MCF 10A (cell line): ENCODE results near the gene THRB. TPM values are rescaled to one million over a fixed set of nuclear protein-coding genes. Genes with fewer than 3 reads are reported as not detected.

Experiments used
- BruUV-seq: library from RNA; stranded (reverse); fragments of 400-500 nt; replicated peaks from 2 replicates; lab custom pipeline; 2021; lab: Mats Ljungman, UMichigan
- CTCF ChIA-PET: fragments of 300-600 bp; sonication (Branson Sonifier 250); formaldehyde crosslinking; extraction: SDS; loops from one replicate; lab custom pipeline; 2021; ENCODE audit warnings: antibody characterized with exemption, inconsistent platforms; lab: Yijun Ruan, JAX
- POLR2A ChIA-PET: fragments of 300-600, 350-650 bp; sonication (Branson Sonifier 250); formaldehyde crosslinking; extraction: SDS; loops from one replicate; lab custom pipeline; 2020; ENCODE audit warnings: antibody characterized with exemption, inconsistent platforms; lab: Yijun Ruan, JAX
- DNase-seq: peaks from one replicate; pipeline ENCODE4 v3.0.0-alpha.2; 2018; ENCODE audit not compliant: unreplicated experiment
- H3K27ac Mint-ChIP-seq: one replicate; pipeline ENCODE4 v1.8.0; 2022; ENCODE audit warnings: mild to moderate bottlenecking, low read depth, mixed read lengths; ENCODE audit not compliant: unreplicated experiment
- H3K27me3 Mint-ChIP-seq: one replicate; pipeline ENCODE4 v1.8.0; 2022; ENCODE audit warnings: mixed read lengths; ENCODE audit not compliant: insufficient read depth, unreplicated experiment
- H3K36me3 Mint-ChIP-seq: one replicate; pipeline ENCODE4 v1.8.0; 2022; ENCODE audit warnings: mild to moderate bottlenecking, moderate library complexity, mixed read lengths; ENCODE audit not compliant: insufficient read depth, unreplicated experiment
- H3K4me1 Mint-ChIP-seq: one replicate; pipeline ENCODE4 v1.8.0; 2022; ENCODE audit warnings: mixed read lengths; ENCODE audit not compliant: insufficient read depth, unreplicated experiment
- H3K4me3 Mint-ChIP-seq: one replicate; pipeline ENCODE4 v1.8.0; 2022; ENCODE audit warnings: mild to moderate bottlenecking, moderate library complexity, mixed read lengths; ENCODE audit not compliant: unreplicated experiment
- H3K9me3 Mint-ChIP-seq: one replicate; pipeline ENCODE4 v1.8.0; 2022; ENCODE audit warnings: mixed read lengths; ENCODE audit not compliant: unreplicated experiment
- intact Hi-C: fragments of 100-400 bp; cut with micrococcal nuclease; formaldehyde crosslinking; loops from 2 replicates; pipeline ENCODE4 v1.14.1; 2022
- total RNA-seq: library from RNA; stranded (reverse); gene quantifications from 2 replicates; pipeline ENCODE4 v1.2.3, GENCODE V29; 2022
- TF ChIP-seq, protein P1 (sequence below): fragments of 200-600 bp; IDR thresholded peaks from one replicate; pipeline ENCODE4 v1.8.0; 2022; ENCODE audit warnings: antibody characterized with exemption, mild to moderate bottlenecking; ENCODE audit not compliant: unreplicated experiment

Gene THRB
- total RNA-seq, 1 experiment from 2014 or later = 4.2 TPM

DNA sequence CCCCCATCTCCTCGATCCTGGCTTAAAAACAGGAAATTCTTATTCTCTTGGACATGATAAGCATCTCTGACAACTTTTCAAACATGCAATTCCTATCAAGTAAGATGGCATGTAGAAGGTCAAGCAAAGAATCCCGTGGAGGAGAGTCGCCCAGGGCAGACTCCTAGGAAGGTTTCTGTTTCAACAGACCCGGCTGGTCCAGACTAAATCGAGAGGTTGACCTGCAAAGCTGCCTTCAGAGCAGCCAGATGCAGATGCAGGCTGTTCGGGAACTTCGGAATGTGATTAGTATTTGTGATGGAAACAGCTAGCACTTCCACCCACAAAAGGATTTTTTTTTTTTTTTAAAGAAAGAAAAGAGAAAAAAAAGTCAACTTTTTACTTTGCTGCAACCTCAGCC, 332.8 kb downstream of the THRB start:
- no peak overlapping the region for H3K4me3 Mint-ChIP-seq

DNA sequence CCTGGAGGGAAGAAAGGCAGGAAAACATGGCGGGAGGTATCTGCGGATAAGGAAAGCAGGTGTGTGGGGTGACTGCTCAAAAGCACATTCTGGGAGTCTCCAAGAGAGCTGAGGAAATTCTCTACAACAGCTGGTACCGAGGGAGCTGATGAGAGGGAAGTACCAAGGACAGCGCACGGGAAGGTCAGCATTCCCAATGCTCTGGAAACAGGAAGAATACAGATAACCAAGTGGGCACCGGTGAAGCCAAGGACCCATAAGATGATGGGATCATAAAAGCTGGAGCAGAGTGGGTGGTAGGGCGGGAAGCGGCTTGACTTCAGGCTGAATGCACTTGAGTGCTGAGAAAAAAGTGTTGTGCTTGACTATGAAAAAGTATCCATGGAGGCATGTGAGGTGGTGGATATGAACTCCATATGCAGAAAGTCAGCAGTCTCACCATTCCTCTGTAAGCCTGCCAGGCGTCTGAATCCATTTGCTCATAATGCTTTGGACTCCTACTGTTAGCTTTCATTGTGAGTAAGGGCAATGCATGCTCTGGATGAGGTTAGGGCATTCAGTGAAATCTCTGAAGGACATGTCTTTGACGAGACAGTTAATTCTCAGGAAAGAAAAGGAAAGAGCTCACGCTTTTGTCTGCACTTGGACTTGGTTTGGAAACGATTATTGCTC, 334.1 kb downstream of the THRB start:
- CTCF ChIA-PET = no interaction called here
- peaks cover 10% of the 10 kb centered on the region for H3K4me1 Mint-ChIP-seq
- H3K36me3 Mint-ChIP-seq = no peaks in the 10 kb centered on the region
- no peaks in the 10 kb centered on the region for H3K9me3 Mint-ChIP-seq
- H3K27ac Mint-ChIP-seq = no peak overlapping the region
- intact Hi-C loops = no loop called here
- H3K4me3 Mint-ChIP-seq = no peak overlapping the region
- BruUV-seq = no TSS peak
- TF ChIP-seq, protein P1, sequence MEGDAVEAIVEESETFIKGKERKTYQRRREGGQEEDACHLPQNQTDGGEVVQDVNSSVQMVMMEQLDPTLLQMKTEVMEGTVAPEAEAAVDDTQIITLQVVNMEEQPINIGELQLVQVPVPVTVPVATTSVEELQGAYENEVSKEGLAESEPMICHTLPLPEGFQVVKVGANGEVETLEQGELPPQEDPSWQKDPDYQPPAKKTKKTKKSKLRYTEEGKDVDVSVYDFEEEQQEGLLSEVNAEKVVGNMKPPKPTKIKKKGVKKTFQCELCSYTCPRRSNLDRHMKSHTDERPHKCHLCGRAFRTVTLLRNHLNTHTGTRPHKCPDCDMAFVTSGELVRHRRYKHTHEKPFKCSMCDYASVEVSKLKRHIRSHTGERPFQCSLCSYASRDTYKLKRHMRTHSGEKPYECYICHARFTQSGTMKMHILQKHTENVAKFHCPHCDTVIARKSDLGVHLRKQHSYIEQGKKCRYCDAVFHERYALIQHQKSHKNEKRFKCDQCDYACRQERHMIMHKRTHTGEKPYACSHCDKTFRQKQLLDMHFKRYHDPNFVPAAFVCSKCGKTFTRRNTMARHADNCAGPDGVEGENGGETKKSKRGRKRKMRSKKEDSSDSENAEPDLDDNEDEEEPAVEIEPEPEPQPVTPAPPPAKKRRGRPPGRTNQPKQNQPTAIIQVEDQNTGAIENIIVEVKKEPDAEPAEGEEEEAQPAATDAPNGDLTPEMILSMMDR = no peak
- H3K27me3 Mint-ChIP-seq = no peaks in the 10 kb centered on the region
- POLR2A ChIA-PET = no interaction called here
- peak; percentile 30 for DNase-seq

More for the DNA sequence above, 332.8 kb downstream of the THRB start:
- intact Hi-C loops = no loop called here
- Mint-ChIP-seq H3K9me3 (no peaks in the 10 kb centered on the region), H3K27me3 (no peaks in the 10 kb centered on the region), H3K36me3 (no peaks in the 10 kb centered on the region), H3K4me1 (peaks cover 2% of the 10 kb centered on the region), H3K27ac (no peak overlapping the region)
- ChIA-PET POLR2A (interaction anchor here (0.6 kb wide), 1 partner anchor 48 kb away, joined by 3 read pairs; no protein-coding TSS in a partner anchor), CTCF (interaction anchor here (0.5 to 0.9 kb wide), 4 partner anchors 9 to 1435 kb away, joined by 3 read pairs; no protein-coding TSS in a partner anchor)
- no TSS peak for BruUV-seq
- DNase-seq = no peak
- TF ChIP-seq, protein P1 = no peak

DNA sequence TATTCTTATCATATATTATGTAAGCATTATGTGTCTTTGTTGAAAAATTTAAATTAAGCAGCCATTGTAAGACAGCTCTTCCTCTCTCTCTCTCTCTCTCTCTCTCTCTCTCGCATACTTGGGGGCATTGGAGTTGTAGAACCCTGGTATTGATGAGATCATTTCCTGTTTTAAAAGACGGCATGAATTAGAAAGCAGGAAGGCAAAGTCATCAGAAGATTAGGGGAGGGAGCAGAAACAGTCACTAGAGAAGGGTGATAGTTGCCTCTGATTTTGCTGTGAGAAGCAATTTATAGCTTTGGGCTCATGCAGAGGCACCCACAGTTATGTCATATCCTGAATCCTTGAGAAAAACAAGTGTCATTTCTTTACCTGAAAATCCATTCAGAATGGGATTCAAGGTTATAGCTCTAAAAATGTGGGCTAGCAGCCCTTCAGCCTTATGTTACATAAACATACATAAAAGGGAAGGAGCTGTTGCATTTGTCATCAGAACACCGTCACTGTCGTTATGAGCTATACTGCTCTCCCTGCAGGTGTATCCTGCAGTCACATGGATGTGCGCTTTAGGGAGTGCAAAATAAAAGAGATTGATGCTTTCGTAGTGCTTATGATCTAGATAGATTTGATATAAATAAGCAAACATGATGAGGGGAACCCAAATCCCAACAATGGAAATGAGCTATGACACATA, 335.7 kb downstream of the THRB start:
- Mint-ChIP-seq H3K4me3 (no peak overlapping the region), H3K27me3 (no peaks in the 10 kb centered on the region), H3K4me1 (peaks cover 15% of the 10 kb centered on the region), H3K27ac (no peak overlapping the region), H3K36me3 (no peaks in the 10 kb centered on the region), H3K9me3 (no peaks in the 10 kb centered on the region)
- ChIA-PET POLR2A (interaction anchor here (0.7 to 1.0 kb wide), 2 partner anchors 15 to 1428 kb away, joined by 3 read pairs; no protein-coding TSS in a partner anchor), CTCF (interaction anchor here (0.7 kb wide), 1 partner anchor 288 kb away, joined by 3 read pairs; no protein-coding TSS in a partner anchor)
- TF ChIP-seq, protein P1 = no peak
- no TSS peak for BruUV-seq
- no peak for DNase-seq
- intact Hi-C loops = no loop called here

DNA sequence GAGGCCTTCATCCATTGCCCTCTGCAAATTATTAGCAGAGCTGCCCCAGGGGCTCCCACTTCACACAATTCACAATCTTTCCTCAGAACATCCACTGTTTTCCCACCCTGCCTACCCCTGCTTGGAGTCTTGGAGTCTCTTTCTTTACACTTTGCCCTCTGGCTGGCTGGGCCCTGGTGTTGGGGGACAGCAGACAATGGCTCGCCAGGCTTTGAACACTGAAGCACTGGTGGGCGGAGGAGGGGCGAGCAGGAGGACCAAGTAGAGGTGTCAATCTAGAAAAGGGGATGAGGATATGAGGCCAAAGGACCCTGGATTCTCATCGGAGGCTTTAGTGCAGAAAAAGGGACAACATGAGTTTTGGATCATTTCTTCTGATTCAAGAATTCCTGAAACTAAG, 337.5 kb downstream of the THRB start:
- POLR2A ChIA-PET = interaction anchor here (0.6 to 1.6 kb wide), 3 partner anchors 9 to 1854 kb away, joined by 3 to 6 read pairs (median 3); no protein-coding TSS in a partner anchor
- H3K4me3 Mint-ChIP-seq = no peak overlapping the region
- DNase-seq = no peak
- no peaks in the 10 kb centered on the region for H3K27me3 Mint-ChIP-seq
- no peaks in the 10 kb centered on the region for H3K9me3 Mint-ChIP-seq
- no TSS peak for BruUV-seq
- no peaks in the 10 kb centered on the region for H3K36me3 Mint-ChIP-seq
- intact Hi-C loops = no loop called here
- no peak overlapping the region for H3K27ac Mint-ChIP-seq
- H3K4me1 Mint-ChIP-seq = peaks cover 16% of the 10 kb centered on the region
- TF ChIP-seq, protein P1 = no peak
- CTCF ChIA-PET = interaction anchor here (1.4 to 1.5 kb wide), 3 partner anchors 10 to 29 kb away, joined by 3 to 8 read pairs (median 4); no protein-coding TSS in a partner anchor
